ENCODE measurements around the gene EDA2R. TPM values are rescaled to one million over a fixed set of nuclear protein-coding genes. Genes with fewer than 3 reads are reported as not detected.

The EDA2R gene
- total RNA-seq, 1 donor from 2014 or later, result 3.6 TPM

DNA sequence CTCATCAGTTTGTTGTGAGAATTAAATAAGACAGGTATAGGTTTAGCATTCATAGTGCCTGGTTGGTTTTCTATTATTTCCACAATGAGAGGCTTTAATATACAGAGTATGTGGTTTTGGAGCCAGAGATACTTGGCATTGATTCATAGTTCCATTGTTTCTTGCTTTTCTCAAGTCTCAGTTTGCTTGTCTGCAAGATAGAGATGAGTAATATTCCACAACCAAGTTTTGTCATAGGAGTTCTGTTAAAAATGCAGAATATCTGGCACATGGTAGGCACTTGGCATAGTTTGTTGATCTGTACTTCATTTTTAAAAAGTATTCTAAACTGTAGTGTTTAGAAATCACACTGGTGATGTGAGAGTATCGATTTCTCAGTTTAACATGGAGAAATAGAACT is 37.5 kb upstream of the EDA2R start:
- DNase-seq (ENCODE audit: low spot score), result no peak
- Mint-ChIP-seq H3K4me3 (ENCODE audit: unreplicated experiment) (no peak overlapping the region), H3K4me1 (ENCODE audit: low read depth) (no peaks in the 10 kb centered on the region), H3K27ac (ENCODE audit: unreplicated experiment) (no peak overlapping the region), H3K9me3 (ENCODE audit: low read depth) (peaks cover 34% of the 10 kb centered on the region), H3K27me3 (ENCODE audit: low read depth) (no peaks in the 10 kb centered on the region), H3K36me3 (ENCODE audit: low read depth) (no peaks in the 10 kb centered on the region)
- TF ChIP-seq, protein P1, sequence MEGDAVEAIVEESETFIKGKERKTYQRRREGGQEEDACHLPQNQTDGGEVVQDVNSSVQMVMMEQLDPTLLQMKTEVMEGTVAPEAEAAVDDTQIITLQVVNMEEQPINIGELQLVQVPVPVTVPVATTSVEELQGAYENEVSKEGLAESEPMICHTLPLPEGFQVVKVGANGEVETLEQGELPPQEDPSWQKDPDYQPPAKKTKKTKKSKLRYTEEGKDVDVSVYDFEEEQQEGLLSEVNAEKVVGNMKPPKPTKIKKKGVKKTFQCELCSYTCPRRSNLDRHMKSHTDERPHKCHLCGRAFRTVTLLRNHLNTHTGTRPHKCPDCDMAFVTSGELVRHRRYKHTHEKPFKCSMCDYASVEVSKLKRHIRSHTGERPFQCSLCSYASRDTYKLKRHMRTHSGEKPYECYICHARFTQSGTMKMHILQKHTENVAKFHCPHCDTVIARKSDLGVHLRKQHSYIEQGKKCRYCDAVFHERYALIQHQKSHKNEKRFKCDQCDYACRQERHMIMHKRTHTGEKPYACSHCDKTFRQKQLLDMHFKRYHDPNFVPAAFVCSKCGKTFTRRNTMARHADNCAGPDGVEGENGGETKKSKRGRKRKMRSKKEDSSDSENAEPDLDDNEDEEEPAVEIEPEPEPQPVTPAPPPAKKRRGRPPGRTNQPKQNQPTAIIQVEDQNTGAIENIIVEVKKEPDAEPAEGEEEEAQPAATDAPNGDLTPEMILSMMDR (IDR thresholded peaks at IDR 0.05), result no peak

DNA sequence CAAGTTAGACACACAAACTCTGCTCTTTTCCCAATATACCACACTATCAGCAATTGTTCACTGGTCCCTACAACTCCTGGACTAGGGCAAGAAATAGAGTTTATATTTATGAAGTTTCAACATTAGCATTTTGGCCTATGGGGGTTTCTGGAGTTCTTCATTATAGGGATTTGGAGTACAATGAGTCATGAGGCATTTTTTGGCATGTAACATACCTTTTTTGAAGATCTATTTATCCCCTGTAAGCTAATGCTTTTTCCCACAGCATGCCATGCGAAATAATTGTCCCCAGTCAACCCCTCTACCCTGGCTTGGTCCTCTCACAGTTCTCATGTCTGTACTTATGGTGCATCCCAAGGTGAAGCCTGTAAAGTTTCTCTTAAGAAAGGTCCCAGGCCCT is 36.7 kb upstream of the EDA2R start:
- peaks cover 41% of the 10 kb centered on the region for H3K9me3 Mint-ChIP-seq (ENCODE audit: low read depth)
- TF ChIP-seq, protein P1 (IDR thresholded peaks at IDR 0.05), result no peak

DNA sequence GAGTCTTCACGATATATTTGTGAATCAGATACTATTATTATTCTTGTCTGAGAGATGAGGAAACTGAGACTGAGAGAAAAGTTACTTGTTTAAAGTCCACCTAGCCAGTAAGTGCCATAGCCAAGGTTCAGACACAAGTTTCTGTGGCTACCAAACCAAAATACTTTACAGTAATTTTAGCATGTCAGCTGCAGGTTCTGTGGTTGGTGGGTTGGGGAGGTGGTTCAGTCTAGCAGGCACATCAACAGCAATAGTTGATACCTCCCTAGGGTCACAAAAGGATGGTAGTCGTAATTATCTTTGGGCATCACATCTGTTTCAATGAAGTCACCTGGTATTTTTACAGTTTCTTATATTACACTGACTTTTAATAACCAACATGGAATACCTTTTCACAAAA is 35.6 kb upstream of the EDA2R start:
- TF ChIP-seq, protein P1 (IDR thresholded peaks at IDR 0.05), result no peak
- no peaks in the 10 kb centered on the region for H3K27me3 Mint-ChIP-seq (ENCODE audit: low read depth)
- peaks cover 43% of the 10 kb centered on the region for H3K9me3 Mint-ChIP-seq (ENCODE audit: low read depth)
- H3K27ac Mint-ChIP-seq (ENCODE audit: unreplicated experiment), result no peak overlapping the region
- no peaks in the 10 kb centered on the region for H3K36me3 Mint-ChIP-seq (ENCODE audit: low read depth)
- H3K4me3 Mint-ChIP-seq (ENCODE audit: unreplicated experiment), result no peak overlapping the region
- no peaks in the 10 kb centered on the region for H3K4me1 Mint-ChIP-seq (ENCODE audit: low read depth)
- DNase-seq (ENCODE audit: low spot score), result no peak

More for the DNA sequence above, 36.7 kb upstream of the EDA2R start:
- no peaks in the 10 kb centered on the region for H3K4me1 Mint-ChIP-seq (ENCODE audit: low read depth)
- H3K27ac Mint-ChIP-seq (ENCODE audit: unreplicated experiment), result no peak overlapping the region
- H3K36me3 Mint-ChIP-seq (ENCODE audit: low read depth), result no peaks in the 10 kb centered on the region
- H3K4me3 Mint-ChIP-seq (ENCODE audit: unreplicated experiment), result no peak overlapping the region
- no peak for DNase-seq (ENCODE audit: low spot score)
- no peaks in the 10 kb centered on the region for H3K27me3 Mint-ChIP-seq (ENCODE audit: low read depth)

DNA sequence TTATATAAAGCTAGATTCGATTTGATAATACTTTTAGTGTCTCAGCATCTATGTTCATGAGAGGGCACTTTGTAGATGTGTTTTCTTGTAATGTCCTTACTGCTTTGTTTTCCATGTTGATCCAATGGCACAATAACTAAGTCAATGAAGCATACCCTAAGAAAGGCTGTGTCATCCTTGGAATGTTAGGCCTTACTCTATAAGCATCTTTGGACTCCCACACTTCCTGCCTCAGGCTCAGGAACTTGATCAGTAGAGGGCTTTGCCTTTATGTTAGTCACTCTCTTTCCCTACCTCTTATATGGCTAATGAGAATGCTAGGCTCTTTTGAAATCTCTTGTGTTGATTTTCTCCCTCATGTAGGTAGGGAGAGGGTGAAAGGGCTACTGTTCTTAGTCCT is 33.2 kb upstream of the EDA2R start:
- Mint-ChIP-seq H3K9me3 (ENCODE audit: low read depth) (peaks cover 33% of the 10 kb centered on the region), H3K27ac (ENCODE audit: unreplicated experiment) (no peak overlapping the region), H3K4me1 (ENCODE audit: low read depth) (no peaks in the 10 kb centered on the region), H3K4me3 (ENCODE audit: unreplicated experiment) (no peak overlapping the region), H3K27me3 (ENCODE audit: low read depth) (no peaks in the 10 kb centered on the region), H3K36me3 (ENCODE audit: low read depth) (no peaks in the 10 kb centered on the region)
- TF ChIP-seq, protein P1 (IDR thresholded peaks at IDR 0.05), result no peak
- no peak for DNase-seq (ENCODE audit: low spot score)

DNA sequence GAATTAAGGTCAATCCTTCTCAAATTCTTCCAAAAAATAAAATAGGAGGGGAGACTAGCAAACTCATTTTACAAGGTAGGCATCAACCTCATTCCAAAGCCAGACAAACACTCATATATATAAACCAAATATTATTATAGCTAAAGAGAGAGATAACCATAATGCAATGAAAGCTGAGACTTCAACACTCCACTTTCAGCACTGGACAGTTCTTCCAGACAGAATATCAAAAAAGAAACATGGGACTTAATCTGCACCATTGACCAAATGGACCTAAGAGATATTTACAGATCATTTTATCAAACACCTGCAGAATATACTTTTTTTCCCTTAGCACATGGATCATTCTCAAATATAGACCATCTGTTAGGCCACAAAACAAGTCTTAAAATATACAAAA is 15.5 kb upstream of the EDA2R start:
- no peak overlapping the region for H3K27ac Mint-ChIP-seq (ENCODE audit: unreplicated experiment)
- no peaks in the 10 kb centered on the region for H3K27me3 Mint-ChIP-seq (ENCODE audit: low read depth)
- H3K4me3 Mint-ChIP-seq (ENCODE audit: unreplicated experiment), result no peak overlapping the region
- no peak for DNase-seq (ENCODE audit: low spot score)
- no peaks in the 10 kb centered on the region for H3K4me1 Mint-ChIP-seq (ENCODE audit: low read depth)
- TF ChIP-seq, protein P1 (IDR thresholded peaks at IDR 0.05), result no peak
- peaks cover 31% of the 10 kb centered on the region for H3K9me3 Mint-ChIP-seq (ENCODE audit: low read depth)
- H3K36me3 Mint-ChIP-seq (ENCODE audit: low read depth), result no peaks in the 10 kb centered on the region

All from chondrocyte (in vitro differentiated cells).